HG03060 (cell line): ENCODE data around the gene CFAP97.
"Not testable (repeated sequence)": the region's sequence is repeated elsewhere in the genome, so short reads cannot be mapped to it uniquely, and the experiment has no call there.

Source experiments
- ATAC-seq: cut with Tn5 transposase; IDR thresholded peaks from one replicate; pipeline ENCODE4 v1.9.1; 2021; ENCODE audit warnings: low read depth, moderate number of reproducible peaks; ENCODE audit not compliant: unreplicated experiment

Gene CFAP97

GRCh38 chr4:185224597-185224996 is 20.8 kb upstream of the CFAP97 start:
- ATAC-seq = no peak

DNA sequence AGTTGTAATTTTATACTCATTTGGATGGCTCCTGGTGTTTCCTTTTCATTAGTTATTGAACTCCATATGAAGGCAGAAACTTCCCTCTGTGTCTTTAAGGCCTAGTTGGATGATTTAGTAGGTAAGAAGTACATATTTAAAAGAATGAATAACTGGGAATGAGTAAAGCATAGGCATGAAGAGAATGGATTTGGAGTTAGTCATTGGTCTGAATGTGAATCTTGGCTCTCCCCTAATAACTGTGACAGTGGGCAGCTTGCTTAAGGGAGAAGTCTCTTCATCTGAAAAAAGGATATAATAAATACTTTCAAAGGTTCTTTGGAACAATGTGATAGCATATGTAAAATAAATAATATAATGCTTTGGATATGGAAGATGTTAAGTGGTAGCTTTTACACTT is 18.8 kb upstream of the CFAP97 start:
- no peak for ATAC-seq

DNA sequence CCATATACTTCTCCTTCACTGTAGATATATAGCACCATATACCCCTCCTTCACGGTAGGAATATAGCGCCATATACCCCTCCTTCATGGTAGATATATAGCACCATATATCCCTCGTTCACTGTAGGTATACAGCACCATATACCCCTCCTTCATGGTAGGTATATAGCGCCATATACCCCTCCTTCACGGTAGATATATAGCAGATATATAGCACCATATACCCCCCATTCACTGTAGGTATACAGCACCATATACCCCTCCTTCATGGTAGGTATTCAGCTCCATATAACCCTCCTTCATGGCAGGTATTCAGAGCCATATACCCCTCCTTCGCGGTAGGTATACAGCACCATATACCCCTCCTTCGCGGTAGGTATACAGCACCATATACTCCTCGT is 18.1 kb upstream of the CFAP97 start:
- ATAC-seq = no peak

GRCh38 chr4:185221491-185221890 is 17.7 kb upstream of the CFAP97 start:
- no peak for ATAC-seq

GRCh38 chr4:185219551-185220344 is 15.9 kb upstream of the CFAP97 start:
- peak; percentile 67 for ATAC-seq

- no peak for ATAC-seq
These were observed 14.5 kb upstream of the CFAP97 start for GRCh38 chr4:185218312-185218711.

GRCh38 chr4:185217408-185217975 is 13.7 kb upstream of the CFAP97 start:
- ATAC-seq = no peak

DNA sequence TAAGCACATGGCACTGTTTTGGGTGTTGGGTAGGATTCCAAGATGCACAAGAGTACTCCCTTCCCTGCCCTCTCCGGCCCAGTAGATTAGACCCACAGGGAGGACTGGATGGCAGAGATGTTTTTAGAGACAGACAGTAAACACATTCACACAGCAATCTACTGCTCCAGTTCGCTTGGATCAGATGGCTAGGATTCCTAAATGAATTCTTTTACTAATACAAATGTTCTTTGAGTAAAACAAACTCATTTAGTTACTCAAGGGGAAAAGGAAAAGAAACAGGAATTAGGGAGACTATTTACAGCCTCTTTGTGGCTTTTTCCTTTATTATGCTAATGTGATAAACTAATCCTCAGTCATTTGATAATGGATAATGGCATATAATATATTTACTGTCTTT is 11.5 kb upstream of the CFAP97 start:
- no peak for ATAC-seq

DNA sequence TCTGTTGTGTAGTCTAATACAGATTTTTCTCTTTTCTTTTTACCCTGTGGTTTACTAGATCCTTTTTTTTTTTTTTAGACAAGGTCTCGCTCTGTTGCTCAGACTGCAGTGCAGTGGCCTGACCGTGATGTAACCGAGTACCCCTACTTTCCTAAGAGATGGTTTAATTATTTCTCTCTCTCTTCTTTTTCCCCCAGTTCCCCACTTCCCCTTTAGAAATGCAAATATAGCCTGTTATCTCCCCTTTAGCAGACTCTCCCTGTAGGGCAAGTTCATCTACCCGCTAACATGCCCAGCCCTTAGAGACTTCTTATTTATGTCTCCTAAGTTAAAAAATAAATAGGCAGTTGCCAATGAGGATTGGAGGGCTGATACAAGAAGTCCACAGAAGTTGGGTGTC is 10.1 kb upstream of the CFAP97 start:
- ATAC-seq = peak; percentile 47

DNA sequence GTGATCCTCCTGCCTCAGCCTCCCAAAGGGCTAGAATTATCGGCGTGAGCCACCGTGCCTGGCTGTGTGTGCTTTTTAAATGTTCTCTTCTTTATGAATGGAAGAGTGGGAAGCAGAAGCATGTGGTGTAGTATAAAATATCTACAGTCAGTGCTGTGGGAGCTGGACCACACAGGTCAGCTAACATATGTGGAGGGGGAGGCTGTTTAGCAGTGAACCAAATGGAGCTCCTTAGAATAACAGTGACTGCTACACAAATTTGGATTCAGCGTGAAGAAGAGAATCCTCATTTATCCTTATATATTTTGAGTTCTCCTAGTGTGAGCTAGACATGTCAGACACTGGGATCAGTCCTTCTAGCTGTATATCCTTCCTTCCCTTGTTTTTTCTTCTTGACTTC is 8.8 kb upstream of the CFAP97 start:
- ATAC-seq = no peak

GRCh38 chr4:185211641-185212040 is 7.8 kb upstream of the CFAP97 start:
- ATAC-seq = no peak

GRCh38 chr4:185211035-185211434 is 7.2 kb upstream of the CFAP97 start:
- ATAC-seq = no peak

DNA sequence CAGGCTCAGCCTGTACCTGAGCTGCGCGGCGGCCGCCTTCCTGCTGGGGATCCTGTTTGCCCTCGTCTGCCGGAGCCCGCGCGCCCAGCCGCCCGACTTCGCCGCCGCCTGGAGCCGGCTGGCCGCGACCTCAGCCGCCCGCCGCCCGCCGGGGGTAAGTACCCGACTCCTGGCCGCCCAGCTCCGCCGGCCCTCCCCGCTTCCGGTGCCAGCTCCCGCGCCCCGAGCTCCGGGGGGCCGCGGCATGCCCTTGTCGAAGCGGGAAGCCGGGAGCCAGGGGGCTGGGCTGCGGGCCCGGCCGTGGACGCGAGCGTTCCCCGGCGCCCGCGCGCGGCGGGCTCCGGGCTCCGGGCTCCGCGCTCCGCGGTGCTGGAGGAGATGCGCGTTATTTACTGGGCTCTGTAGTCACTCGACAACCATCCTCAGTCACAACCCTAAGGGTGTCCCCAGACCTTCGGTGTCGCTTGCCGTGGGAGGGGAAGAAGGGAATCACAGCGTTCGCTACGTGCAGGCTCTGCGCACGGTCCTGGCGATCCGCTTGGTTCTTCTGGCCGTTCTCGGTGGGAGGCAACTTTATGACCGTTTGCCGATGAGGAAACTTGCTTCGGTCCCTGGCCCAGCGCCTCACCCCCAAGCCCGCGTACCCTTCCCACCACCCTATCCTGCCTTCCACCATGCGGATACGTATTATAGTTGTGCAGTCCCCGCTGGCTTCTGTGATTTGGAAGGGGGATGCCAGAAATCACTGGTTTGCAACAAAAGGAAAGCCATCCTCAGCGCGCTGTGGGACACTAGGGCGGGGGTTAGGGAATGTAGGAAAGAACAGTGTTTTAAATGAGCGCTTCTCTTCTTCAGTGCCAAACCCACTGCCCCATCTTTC is 6.5 kb upstream of the CFAP97 start:
- no peak for ATAC-seq

- not testable (repeated sequence) for ATAC-seq
These were observed 6.0 kb upstream of the CFAP97 start for GRCh38 chr4:185209852-185210101.

DNA sequence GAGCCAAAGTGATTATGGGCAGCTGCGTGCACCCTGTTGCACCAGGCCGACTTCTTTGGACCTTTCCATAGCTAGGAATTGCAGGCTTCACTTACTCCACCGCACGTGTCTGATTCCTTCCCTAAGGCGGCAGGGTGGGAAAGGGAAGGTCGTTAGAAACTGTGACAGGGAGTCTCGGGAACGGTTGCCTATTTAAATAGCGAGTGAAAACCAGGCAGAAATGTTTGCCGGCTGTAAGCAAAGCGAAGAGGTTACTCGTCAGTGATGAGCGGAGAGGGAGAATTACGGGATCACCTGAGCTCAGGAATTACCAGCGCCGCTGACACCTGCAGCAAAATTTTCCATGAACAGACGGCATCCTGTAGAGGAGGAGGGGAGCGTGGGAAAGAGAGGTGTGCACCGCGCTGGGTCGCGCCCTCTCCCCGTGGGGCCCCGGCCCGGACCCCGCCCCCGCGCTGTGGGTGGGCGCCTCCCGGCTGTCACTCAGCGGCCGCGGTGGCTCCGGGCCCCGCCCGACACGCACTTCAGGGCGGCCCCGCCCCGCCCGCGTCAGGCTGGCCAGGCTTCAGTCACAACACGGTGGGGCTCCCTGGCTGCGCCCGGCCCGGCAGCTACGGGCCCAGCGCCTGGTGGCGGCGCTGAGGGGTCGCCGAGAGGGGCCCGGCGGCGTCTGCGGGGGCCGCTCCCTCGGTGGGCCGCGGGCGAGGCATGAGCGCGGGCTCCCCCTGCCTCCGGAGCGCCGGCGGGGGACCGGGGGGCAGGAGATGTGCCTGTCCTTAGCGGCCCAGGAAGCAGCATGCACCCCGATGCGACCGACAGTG is 5.4 kb upstream of the CFAP97 start, which contains the start of gene SNX25:
Gene SNX25, plus strand, starts transcription at position 568 of the 821 bp plus-strand sequence. Its CDS starts 229 bp downstream, at position 797.
- ATAC-seq = peak; percentile 41

- ATAC-seq = no peak
These were observed 3.7 kb upstream of the CFAP97 start for GRCh38 chr4:185207466-185207865.

DNA sequence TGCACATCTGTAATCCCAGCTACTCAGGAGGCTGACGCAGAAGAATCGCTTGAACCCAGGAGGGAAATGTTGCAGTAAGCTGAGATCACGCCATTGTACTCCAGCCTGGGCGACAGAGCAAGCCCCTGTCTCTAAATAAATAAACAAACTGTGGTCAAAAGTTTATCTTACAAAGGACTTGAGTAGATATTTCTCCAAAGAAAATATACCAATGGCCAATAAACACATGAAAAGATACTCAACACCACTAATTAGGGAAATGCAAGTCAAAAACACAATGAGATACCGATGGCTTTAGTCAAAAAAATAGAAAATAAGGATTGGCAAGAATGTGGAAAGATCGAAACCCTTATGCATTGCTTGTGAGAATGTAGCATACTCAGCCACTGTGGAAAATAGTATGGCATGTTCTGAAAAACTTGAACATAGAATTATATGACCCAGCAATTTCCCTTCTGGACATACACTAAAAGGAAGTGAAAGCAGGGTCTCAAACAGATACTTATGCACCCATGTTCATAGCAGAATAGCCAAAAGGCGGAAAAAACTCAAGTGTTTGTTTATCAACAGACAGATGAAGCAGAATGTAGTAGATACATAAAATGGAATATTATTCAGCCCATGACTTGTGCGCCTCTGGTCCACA is 2.0 kb upstream of the CFAP97 start:
- no peak for ATAC-seq

DNA sequence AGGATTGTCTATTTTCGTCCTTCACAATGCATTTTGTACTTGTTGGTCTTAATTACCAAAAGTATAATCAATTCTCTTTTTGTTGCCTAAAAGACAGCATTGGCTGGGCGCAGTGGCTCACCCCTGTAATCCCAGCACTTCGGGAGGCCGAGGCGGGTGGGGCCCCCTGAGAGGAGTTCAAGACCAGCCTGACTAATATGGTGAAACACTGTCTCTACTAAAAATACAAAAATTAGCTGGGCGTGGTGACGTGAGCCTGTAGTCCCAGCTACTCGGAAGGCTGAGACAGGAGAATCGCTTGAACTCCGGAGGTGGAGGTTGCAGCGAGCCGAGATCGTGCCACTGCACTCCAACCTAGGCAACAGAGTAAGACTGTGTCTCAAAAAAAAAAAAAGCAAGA is 1.3 kb upstream of the CFAP97 start:
- ATAC-seq = not testable (repeated sequence)

DNA sequence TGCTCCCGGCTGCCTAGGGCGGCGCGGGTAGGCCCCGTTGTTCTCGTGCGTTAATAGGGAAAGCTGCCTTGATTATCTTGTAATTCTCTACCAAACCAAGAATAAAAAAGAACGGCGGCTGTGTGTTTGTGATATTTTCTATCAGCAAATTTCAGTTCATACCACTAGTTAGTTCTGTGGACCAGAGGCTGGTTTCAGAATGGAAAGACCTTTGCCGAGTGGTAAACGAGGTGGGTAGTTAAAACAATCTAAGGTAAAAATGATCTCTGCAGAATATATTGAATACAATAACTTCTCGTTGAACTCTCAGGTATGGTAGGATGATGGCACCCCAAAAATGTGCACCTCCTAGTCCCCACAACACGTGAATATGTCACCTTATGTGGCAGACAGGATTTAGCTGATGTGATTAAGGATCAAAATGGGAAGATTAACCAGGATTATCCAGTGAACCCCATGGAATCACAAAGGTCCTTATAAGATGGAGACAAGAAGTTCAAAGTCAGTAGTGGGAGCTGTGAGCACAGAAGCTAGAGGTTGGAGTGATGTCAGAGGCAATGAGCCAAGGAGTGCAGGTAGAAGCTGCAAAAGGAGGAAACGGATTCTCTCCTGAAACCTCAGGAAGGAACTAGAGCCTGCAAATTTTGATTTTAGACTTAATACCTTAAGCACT is 574 bp upstream of the CFAP97 start:
- no peak for ATAC-seq
